Fibroblast of villous mesenchyme (primary cell): ENCODE results near the gene INHBE. TPM values are rescaled to one million over a fixed set of nuclear protein-coding genes. Genes with fewer than 3 reads are reported as not detected.
A peak's percentile ranks its signal among the peaks of the same experiment; 100 is the strongest.

Experiments used
- DNase-seq: peaks from one replicate; pipeline ENCODE4 v3.0.0-alpha.2; 2010; ENCODE audit warnings: low read depth
- H3K4me3 ChIP-seq: 2 replicates; pipeline ENCODE4 v1.5.1; 2011; ENCODE audit warnings: low read depth, mild to moderate bottlenecking, low read length
- total RNA-seq: library from RNA; depleted of rRNA; stranded (reverse); fragments of >200 nt; gene quantifications from 2 replicates; pipeline ENCODE4 v1.2.3, GENCODE V29; 2012
- TF ChIP-seq, protein P1 (sequence below): IDR thresholded peaks from 2 replicates; pipeline ENCODE4 v1.5.1; 2012; ENCODE audit warnings: low read depth, mild to moderate bottlenecking, low read length; ENCODE audit not compliant: insufficient read depth

Gene INHBE
- total RNA-seq, 1 donor = 1.7 TPM

DNA sequence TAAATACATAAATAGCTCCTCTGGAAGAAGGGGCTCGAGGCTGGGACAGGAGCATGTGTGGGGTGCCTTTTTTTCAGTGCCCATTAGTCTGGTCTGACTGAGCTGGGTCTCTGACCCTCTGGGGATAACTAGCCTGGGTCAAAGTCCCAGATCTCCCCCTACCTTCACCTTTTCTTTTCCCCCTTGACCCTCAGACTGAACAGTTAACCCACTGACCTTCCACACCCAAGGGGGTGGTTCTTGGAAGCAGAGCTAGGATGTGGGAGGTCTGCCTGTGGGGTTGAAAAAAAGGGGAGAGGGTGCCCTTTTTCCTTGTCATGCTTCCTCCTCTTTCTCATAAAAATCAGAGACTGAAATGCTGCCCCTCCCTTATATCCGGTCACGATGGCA, 3.6 kb downstream of the INHBE start:
- no peak for DNase-seq
- H3K4me3 ChIP-seq = peak overlapping the region; percentile 78
- TF ChIP-seq, protein P1, sequence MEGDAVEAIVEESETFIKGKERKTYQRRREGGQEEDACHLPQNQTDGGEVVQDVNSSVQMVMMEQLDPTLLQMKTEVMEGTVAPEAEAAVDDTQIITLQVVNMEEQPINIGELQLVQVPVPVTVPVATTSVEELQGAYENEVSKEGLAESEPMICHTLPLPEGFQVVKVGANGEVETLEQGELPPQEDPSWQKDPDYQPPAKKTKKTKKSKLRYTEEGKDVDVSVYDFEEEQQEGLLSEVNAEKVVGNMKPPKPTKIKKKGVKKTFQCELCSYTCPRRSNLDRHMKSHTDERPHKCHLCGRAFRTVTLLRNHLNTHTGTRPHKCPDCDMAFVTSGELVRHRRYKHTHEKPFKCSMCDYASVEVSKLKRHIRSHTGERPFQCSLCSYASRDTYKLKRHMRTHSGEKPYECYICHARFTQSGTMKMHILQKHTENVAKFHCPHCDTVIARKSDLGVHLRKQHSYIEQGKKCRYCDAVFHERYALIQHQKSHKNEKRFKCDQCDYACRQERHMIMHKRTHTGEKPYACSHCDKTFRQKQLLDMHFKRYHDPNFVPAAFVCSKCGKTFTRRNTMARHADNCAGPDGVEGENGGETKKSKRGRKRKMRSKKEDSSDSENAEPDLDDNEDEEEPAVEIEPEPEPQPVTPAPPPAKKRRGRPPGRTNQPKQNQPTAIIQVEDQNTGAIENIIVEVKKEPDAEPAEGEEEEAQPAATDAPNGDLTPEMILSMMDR = no peak

DNA sequence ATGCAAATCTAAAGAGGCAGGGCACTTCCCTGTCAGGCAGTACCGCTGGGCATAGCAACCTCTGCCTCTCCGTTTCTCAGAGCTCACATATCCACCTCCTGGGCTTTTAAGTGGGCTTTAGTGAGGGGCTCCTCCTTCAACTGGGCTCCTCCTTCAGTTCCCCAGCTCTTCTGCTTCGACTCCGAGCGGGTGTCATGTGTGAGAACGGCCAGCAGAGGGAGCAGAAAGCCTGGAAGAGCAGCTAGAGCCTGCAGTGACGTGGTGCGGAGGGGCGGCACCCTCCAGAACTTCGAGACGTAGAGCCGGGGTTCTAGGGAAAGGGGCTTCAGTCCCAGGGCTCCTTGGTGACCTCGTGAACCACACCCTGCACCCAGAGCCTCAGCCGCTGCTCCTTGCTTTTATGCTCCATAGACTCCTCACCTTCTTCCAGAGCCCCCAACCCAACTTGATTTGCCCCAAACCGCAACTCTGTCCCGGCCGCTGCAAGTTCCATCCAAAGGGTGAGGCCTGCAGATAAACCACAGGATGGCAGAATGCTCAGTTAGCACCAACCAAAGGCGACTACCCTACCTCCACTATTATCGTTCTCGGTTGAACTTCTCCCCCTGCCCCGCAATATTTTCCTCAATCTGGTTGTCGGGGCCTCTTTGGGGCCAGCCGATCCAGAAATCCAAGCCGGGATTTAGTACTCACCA, 4.1 kb downstream of the INHBE start:
- TF ChIP-seq, protein P1 = peak; percentile 83
- H3K4me3 ChIP-seq = peak overlapping the region; percentile 78
- peak; percentile 96 for DNase-seq

DNA sequence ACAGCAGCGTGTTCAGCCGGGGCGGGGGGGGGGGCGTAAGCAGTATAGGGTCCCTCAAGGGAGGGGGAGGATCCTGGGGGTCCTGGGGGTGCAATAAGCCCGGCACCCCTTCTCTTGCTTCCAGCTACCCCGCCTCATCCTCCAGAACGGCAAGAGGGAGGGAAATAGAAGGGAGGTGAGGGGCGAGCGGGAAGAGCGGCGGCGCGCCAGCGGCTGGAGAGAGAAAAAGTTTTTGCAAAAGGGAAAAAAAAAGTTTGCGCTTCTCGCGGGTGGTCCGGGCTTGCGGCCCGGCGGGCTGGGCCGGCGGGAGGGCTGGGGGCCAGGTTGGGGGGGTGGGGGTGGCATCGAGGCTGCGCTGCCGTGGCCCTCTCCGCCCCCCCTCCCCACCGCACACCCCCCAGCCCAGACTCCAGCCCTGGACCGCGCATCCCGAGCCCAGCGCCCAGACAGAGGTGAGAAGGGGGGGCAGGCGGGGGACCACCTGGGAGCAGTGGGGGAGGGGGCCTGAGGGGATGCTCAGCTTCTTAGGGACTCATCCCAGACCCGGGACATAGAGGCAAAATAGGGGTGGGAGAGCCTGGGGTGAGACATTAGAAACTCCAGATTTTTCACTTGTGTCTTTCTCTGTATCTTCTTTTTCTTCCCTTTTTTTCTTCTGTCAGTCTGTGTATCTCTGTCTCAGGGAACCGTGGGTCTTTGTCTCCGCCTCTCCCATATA, 4.8 kb downstream of the INHBE start, which contains the start of gene GLI1:
Gene GLI1, plus strand, starts transcription at position 36 of the 718 bp plus-strand sequence. CDS start 3,907 bp downstream, outside the sequence.
- TF ChIP-seq, protein P1 = no peak
- DNase-seq = no peak
- H3K4me3 ChIP-seq = peak within 1 kb of the TSS; percentile 78

DNA sequence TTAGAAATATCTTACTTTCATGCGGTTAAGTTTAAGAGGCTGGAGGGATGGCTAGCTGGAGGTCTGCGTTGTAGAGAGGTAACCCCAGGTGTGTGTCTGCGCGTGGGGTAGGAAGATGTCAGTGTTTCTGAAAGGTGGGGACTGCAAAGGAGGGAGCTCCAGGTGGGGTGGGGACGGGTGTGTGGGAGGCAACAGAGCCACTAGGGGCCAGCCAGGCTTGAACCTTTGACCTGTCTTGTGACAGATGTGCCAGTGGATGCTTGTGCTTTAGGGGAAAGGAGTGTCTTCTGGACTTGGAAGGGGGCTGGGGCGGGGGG, 5.3 kb downstream of the INHBE start:
- H3K4me3 ChIP-seq = peak overlapping the region; percentile 78
- TF ChIP-seq, protein P1 = no peak
- DNase-seq = no peak

DNA sequence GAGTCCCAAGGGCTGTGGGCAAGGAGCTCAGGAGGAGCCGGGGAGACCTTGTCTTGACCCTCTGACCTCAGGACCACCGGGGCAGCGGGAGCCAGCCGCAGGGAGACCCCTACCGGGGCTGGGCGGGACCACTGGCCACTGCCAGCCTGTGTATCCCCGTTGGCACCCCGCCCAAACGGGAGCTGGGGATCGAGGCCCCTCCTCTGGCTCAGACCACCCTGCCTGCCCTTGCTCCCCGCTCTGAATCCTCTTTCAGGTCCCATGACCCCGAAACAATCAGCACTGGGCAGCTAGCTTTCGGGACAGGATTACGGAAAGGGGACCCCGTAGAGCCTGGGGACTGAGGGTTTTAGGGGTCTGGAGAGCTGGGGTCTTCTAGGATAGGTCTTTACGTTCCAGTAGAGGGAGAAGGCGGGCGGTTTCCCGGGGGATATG, 5.8 kb downstream of the INHBE start:
- TF ChIP-seq, protein P1 = no peak
- H3K4me3 ChIP-seq = peak overlapping the region; percentile 78
- no peak for DNase-seq

DNA sequence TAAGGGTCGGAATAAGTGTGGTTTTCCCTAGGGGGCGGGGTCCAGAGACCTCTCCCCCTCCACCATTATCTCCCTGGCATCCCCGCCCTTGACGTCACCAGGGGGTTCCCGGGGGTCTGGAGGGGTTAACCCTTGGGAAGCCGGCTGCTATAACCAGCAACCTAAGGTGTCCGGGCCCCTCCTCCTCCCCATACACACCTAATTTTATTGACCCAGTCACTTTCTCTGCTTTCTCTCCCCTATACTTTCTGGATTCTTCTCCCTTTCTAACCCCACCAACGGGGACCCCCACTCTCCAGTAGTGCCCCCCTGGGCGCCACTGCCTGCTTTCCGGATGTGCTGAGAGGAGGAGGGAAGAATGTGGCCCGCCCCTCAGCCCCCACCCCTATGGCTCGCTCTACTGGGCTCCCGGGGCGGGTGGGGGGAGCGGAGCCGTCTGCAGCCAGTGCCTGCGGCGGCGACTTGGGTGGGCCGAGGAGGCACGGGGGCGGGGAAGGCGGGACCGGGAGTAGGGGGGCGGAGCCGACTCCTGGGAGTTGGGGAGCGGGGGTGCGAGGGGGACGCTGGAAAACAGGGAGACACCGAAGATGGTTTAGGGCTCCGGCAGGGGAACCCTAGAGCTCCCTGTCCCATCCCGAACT, 6.3 kb downstream of the INHBE start:
- peak; percentile 74 for DNase-seq
- TF ChIP-seq, protein P1 = no peak
- peak overlapping the region; percentile 78 for H3K4me3 ChIP-seq
